Activated CD4-positive, CD25-positive, alpha-beta regulatory T cell treated with anti-CD3 and anti-CD28 coated beads, Interleukin-2, amount 50 U/mL, for 16 hours (primary cell): Measurements from ENCODE around the gene CA7.
A peak's percentile ranks its signal among the peaks of the same experiment; 100 is the strongest.

Source experiments
- DNase-seq: peaks from one replicate; pipeline ENCODE4 v3.0.0-alpha.2; 2020; ENCODE audit warnings: low read depth, low spot score

Gene CA7

DNA sequence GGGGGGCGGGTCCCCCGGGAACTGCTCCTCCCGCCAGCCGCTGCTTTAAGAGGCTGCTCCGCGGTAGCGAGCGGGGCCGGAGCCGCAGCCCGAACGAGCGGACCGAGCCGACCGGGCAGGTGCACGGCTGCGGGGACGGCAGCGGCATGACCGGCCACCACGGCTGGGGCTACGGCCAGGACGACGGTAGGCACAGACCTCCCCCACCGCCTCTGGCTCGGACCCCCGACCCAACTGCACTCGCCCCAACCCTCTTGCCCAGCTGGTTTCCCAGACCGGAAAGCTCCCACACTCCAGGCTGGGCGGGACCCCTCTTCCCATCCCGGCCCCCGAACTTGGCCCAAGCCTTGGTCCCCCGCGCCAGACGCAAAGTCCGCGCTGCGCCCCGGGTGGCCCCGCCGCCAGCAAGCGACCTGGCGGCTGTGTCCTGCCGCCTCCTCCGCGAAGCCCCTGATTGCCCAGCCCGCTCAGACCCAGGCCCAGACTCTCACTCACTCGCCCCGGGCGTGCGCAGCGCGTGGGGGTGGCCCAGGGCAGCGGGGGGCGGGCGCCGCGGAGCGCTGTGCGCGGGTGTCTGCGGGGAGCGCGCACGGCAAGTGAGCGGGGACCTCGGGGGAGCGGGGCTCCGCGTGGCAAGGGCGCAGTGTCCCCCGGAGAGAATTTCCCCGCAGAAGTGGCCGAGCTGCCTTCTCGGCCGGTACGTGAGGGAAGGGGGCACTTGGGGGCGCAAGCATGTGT lies at the start of gene CA7:
TSS of gene CA7 (plus strand) at position 73 of the 738 bp plus-strand sequence. CDS start at position 147, 74 bp downstream.
- DNase-seq, result no peak

DNA sequence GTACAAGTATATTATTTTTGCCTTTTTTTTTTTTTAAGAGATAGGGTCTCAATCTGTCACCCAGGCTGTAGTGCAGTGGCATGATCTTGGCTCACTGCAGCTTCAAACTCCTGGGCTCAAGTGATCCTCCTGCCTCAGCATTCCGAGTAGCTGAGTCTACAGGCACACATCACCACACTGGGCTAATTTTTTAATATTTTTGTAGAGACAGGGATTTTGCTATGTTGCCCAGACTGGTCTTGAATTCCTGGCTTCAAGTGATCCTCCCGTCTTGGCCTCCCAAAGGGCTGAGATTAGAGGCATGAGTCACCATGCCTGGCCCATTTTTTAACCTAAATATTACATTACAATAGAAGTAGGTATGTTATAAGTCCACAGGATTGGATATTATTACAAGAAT lies 46.1 kb upstream of the CA7 start:
- DNase-seq, result no peak

GRCh38 chr16:66800856-66801255 lies 43.4 kb upstream of the CA7 start:
- no peak for DNase-seq

GRCh38 chr16:66801320-66802105 lies 42.7 kb upstream of the CA7 start, which contains the start of gene TERB1:
TERB1 (minus strand) TSS chr16:66801584; CDS start chr16:66796798, 4,786 bp downstream.
- no peak for DNase-seq

- DNase-seq, result no peak
Observed at GRCh38 chr16:66802159-66802558, 42.1 kb upstream of the CA7 start.

DNA sequence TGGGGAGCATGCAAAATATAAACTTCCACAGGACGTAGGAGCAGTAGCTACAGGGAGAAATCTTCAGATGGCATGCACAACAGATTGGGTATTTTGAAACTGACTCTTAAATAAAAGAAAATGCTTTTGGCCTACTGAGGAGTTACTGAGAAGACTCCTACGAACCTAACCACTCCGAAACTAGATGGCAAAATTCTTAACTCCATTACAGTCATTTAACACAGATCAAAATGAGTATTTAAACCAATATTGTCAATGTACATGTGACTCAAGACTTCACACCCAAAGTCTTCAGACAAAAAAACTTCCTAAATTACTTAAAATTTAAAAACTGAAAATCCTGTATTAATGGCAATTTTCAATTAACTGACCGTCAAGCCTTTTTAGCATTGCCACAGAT lies 34.4 kb upstream of the CA7 start:
- DNase-seq, result no peak

- DNase-seq, result no peak
Observed at GRCh38 chr16:66810391-66810790, 33.8 kb upstream of the CA7 start.

DNA sequence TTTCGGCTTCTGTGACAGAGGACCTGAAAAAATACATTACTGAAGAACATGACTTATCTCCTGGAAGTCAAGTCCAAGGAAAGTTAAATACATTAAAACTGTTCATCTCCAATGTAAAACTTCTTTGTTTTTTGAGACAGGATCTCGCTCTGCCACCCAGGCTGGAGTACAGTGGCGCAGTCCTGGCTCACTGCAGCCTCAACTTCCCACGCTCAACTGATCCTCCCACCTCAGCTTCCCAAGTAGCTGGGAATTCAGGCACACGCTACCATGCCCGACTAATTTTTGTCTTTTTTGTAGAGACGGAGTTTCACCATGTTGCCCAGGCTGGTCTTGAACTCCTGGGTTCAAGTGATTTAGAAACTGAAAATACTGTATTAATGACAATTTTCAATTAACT lies 33.2 kb upstream of the CA7 start:
- DNase-seq, result no peak

GRCh38 chr16:66814734-66815133 lies 29.5 kb upstream of the CA7 start:
- no peak for DNase-seq

- no peak for DNase-seq
Observed at GRCh38 chr16:66824006-66824405, 20.2 kb upstream of the CA7 start.

DNA sequence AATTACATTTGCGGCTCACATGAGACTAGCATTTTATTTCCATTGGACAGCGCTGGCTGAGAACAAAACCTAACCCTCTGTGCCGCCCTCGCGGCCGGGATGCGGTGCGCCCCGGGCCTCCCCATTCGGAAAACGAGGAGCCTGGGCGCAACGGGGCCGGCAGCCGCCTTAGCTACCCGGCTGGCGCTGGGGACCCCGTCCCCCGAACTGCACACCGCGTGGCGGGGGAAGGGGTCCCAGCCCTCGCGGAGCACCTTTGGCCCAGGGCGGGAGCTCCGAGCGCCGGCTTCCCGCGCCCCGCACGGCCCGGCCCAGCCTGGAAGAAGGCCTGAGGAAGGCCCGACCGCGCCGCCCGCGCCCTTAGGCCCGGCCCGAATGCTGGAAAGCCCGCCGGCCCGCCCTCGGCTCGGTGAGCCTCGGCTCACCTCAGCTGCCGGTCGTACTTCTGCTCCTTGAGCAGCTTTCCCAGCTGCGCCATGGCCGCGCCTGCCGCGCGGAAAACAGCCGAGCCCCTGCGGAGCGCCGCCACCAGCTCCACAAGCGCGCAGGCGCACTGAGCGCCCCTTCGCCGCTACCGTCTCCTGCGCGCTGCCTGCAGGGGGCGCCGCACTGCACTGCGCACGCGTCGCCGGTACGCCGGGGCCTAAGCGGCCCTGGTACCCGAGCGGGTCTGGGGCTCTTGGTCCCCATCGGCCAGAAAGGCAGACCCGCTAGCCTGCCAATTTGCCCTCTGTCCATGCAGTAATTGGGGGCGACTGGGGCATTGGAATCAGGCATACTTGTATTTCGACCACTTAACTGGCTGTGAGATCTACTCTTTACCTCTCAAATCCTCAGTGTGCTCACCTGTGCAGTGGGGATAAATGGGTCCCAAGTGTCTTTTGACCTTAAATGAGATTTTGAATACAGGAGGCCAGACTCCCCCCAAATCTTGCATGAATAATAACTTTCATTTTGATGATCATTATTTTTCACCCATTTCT lies 13.5 kb upstream of the CA7 start, which contains the start of gene NAE1:
TSS of gene NAE1 (minus strand) at position 555 of the 983 bp plus-strand sequence. CDS start at position 478, 77 bp downstream.
- DNase-seq, result peak; percentile 79

DNA sequence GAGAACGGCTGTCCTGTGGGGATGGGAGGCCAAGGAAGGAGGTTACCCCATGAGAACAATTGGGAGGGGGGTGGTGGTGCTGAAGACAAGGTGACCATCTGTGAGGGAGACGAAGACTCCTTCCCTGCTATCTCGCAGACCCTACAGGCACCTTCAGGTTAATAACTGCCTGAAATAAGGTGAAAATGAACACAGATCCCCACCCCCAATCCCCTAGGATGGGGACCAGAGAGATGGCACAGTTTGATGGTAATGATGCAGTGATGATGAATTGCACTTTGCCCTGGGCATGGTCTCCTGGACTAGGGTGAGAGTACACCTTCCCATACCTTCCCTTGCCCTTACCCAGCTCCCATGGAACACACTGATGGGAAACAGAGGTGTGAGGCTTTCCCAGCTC lies 12.0 kb upstream of the CA7 start:
- DNase-seq, result no peak

DNA sequence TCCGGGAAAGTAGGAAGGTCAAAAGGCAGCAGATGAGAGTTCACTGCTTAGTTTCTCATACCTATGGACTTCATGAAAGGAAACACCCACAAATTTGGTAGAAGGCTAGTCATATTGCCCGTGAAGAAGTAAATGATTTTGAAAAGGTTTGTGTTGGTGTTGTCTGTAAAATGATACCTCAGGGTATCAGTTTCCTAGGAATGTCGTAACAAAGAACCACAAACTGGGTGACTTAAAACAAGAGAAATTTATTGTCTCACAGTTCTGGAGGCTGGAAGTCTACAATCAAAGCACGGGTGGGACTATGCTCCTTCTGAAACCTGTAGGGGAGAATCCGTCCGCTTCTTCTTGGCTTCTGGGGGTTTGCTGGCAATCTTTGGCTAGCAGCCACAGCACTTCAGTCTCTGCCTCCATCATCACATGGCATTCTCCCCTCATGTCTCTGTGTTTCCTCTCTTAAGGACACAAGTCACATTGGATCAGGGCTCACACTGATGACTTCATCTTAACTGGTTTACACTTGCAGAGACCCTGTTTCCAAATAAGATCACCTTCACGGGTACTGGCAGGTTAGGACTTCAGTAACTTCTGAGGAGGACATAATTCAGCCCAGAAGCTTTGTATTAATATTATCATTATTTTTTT lies 11.4 kb upstream of the CA7 start:
- no peak for DNase-seq

DNA sequence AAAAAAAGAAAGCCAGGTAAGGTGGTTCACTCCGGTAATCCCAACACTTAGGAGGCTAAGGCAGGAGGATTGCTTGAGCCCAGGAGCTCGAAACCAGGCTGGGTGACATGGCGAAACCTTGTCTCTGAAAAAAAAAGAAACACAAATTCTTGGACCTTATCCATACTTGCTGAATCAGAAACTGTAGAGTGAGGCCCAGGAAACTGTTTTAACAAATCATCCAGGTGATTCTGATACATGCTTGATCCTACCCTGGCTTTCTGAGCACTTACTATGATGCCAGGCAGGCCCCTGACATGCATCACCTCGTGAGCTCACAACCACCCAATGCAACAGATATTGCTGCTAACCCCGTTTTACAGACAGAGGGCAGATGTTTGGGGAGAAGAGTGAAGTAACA lies 9.5 kb upstream of the CA7 start:
- DNase-seq, result no peak

DNA sequence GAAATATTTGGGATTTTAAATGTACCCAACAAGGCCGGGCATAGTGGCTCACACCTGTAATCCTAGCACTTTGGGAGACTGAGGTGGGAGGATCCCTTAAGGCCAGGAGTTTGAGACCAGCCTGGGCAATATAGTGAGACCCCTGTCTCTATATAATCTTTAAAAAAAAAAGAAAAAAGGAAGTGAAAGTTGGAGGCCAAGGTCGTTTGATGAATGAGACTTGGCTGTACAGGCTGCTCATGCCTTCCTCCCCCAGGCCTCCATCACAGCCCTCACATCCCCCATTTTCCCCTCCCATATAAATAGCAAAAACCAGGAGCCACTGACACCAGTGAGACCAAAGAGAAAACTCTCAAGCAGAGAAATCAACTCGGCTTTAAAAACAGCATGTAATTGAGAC lies 3.3 kb upstream of the CA7 start:
- DNase-seq, result no peak

- no peak for DNase-seq
Observed at GRCh38 chr16:66841366-66841765, 2.8 kb upstream of the CA7 start.

DNA sequence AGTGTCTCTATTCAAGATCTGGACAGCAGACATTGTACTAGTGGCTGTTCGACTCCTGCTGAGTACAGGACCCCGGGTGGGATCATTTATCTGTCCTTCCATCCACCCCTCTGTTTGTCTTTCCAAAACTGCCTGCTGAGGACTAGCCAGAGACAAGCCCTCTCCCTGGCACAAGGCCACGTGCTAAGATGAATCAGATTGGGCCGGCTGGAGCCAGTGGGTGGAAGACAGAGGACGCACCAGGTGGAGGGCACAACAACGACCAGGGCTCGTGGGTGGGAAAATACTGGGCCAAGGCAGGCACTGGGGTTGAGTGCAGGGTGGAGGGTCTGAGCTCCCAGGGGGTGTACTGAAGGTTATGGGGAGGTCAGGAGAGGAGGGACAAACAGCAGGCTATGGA lies 1.4 kb upstream of the CA7 start:
- no peak for DNase-seq

DNA sequence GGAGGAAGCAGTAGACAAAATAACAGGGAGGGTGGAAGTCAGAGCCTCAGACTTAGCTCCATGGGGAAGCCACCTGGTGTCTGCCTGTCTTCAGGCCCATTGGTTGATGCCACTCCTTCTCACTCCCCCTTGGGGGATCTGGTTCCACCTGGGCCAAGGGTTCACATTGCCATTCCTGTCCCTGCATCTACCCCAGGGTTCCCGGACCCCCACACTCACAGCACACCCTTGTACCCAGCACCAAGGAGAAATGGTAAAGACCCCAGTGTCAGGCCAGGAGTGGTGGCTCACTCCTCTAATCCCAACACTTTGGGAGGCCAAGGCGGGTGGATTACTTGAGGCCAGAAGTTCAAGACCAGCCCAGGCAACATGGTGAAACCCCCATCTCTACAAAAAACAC lies 1.0 kb upstream of the CA7 start:
- no peak for DNase-seq

- no peak for DNase-seq
Observed at GRCh38 chr16:66844009-66844341, 239 bp upstream of the CA7 start.

GRCh38 chr16:66845080-66845410 lies 831 bp downstream of the CA7 start:
- no peak for DNase-seq

GRCh38 chr16:66845791-66846221 lies 1.6 kb downstream of the CA7 start:
- DNase-seq, result no peak
